ENCODE measurements around the gene RBP3. TPM values are rescaled to one million over a fixed set of nuclear protein-coding genes. Genes with fewer than 3 reads are reported as not detected.

RBP3 gene
- total RNA-seq, 4 donors from 2014 or later: not detected

- ATAC-seq (ENCODE audit: low FRiP score): no peak
- DNase-seq (ENCODE audit: low spot score): no peak
- TF ChIP-seq CTCF (IDR thresholded peaks at IDR 0.05): no peak
Observed at GRCh38 chr10:47316131-47316530, 32.0 kb upstream of the RBP3 start.

GRCh38 chr10:47317251-47317650 is 30.9 kb upstream of the RBP3 start:
- DNase-seq (ENCODE audit: low spot score) (no peak), ATAC-seq (ENCODE audit: low FRiP score) (no peak)
- TF ChIP-seq CTCF (IDR thresholded peaks at IDR 0.05): no peak

GRCh38 chr10:47318706-47319105 is 29.5 kb upstream of the RBP3 start:
- ATAC-seq (ENCODE audit: low FRiP score): no peak
- no peak for TF ChIP-seq CTCF (IDR thresholded peaks at IDR 0.05)
- no peak for DNase-seq (ENCODE audit: low spot score)

GRCh38 chr10:47319784-47320183 is 28.4 kb upstream of the RBP3 start:
- DNase-seq (ENCODE audit: low spot score) (no peak), ATAC-seq (ENCODE audit: low FRiP score) (no peak)
- TF ChIP-seq CTCF (IDR thresholded peaks at IDR 0.05): no peak

GRCh38 chr10:47320812-47321211 is 27.4 kb upstream of the RBP3 start:
- ATAC-seq (ENCODE audit: low FRiP score): no peak
- TF ChIP-seq CTCF (IDR thresholded peaks at IDR 0.05): no peak
- DNase-seq (ENCODE audit: low spot score): no peak

- ATAC-seq (ENCODE audit: low FRiP score) (no peak), DNase-seq (ENCODE audit: low spot score) (no peak)
- TF ChIP-seq CTCF (IDR thresholded peaks at IDR 0.05): no peak
Observed at GRCh38 chr10:47321521-47322195, 26.5 kb upstream of the RBP3 start.

GRCh38 chr10:47322300-47323061 is 25.7 kb upstream of the RBP3 start, which contains the start of gene GDF2:
Gene GDF2 (plus strand): TSS chr10:47322454. CDS start chr10:47322669, 215 bp downstream.
- no peak for TF ChIP-seq CTCF (IDR thresholded peaks at IDR 0.05)
- DNase-seq (ENCODE audit: low spot score): no peak
- ATAC-seq (ENCODE audit: low FRiP score): no peak

Data from omental fat pad (tissue), 4 donors.